GM12801 (cell line): ENCODE measurements around the gene GABRG3.

Source experiments
- TF ChIP-seq, protein P1 (sequence below): IDR thresholded peaks from one replicate; pipeline ENCODE4 v1.5.1; 2011; ENCODE audit warnings: control low read depth; ENCODE audit not compliant: insufficient read length; ENCODE audit errors: extremely low read depth

GABRG3 gene

DNA sequence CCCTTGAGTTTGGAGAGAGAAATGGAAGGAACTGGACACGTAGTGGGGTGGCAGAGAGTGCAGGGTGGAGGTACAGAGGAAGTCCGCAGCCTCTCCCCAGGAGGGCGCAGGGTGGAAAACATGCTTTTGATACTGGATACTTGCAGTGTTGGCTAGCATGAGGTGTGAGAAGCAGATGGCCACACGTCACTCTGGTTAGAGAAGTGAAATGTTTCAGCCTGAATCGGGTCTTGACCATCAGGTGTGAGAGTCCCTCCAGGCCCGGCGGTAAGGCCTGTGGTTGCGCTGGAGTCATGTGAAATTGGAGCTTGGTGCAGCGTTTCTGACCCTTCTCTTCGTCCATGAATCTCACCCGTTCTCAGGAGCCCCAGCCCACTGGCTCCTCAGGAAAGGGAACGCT is 93.1 kb downstream of the GABRG3 start:
- TF ChIP-seq, protein P1, sequence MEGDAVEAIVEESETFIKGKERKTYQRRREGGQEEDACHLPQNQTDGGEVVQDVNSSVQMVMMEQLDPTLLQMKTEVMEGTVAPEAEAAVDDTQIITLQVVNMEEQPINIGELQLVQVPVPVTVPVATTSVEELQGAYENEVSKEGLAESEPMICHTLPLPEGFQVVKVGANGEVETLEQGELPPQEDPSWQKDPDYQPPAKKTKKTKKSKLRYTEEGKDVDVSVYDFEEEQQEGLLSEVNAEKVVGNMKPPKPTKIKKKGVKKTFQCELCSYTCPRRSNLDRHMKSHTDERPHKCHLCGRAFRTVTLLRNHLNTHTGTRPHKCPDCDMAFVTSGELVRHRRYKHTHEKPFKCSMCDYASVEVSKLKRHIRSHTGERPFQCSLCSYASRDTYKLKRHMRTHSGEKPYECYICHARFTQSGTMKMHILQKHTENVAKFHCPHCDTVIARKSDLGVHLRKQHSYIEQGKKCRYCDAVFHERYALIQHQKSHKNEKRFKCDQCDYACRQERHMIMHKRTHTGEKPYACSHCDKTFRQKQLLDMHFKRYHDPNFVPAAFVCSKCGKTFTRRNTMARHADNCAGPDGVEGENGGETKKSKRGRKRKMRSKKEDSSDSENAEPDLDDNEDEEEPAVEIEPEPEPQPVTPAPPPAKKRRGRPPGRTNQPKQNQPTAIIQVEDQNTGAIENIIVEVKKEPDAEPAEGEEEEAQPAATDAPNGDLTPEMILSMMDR = no peak

DNA sequence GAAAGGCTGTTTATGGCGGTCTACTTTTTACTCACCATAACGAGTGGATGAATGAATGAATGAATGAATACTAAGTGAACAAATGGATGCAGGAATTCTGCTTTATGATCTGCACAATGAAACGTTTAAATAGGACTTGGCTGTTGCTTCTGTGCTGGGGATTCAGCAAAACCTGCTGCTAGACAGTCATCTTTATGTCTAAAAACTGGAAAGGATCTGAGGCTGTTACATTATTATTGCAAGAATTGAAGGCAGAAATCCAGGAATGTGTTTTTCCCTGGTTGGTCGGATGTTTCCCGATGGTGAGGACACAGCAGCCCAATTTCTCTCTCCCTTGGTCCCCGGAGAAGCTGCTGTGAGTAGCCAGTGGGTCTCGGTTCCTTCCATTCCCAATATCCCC is 94.2 kb downstream of the GABRG3 start:
- TF ChIP-seq, protein P1 = no peak

DNA sequence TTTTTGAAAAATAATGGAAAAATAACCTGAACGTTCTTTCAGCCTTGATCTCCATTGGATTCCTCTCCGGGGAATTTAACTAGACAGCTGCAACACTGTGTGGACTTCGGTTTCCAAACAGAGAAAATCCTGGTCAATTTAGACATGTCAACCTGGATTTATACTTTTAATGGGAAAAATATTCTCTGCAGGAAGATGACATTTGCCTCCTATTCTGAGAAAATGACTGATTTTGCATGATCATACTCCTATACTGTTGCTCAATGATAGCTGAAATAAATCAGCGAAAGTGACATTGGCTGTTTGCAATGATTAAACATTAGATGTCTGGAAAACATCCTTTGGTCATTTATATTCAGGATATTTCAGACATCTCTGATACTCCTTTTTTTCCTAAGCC is 94.8 kb downstream of the GABRG3 start:
- TF ChIP-seq, protein P1 = no peak

DNA sequence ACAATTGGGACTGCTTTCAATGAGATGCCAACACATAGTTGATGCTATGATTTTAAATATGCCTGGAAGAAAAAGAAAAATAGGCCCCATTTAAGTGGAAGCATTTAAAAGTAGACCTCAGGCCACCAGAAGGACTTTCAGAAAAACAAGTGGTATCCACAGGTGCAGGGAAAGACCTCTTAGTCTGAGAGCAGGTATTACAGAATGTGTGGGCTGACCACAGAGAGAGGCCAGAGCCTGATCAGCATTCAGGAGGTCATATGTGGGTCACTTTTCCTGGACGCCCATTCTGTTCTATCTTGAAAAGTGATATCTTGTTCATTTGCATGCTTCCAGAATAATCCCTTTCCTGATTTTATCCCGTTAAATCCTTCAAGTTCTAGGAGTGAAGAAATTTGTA is 95.5 kb downstream of the GABRG3 start:
- TF ChIP-seq, protein P1 = no peak

DNA sequence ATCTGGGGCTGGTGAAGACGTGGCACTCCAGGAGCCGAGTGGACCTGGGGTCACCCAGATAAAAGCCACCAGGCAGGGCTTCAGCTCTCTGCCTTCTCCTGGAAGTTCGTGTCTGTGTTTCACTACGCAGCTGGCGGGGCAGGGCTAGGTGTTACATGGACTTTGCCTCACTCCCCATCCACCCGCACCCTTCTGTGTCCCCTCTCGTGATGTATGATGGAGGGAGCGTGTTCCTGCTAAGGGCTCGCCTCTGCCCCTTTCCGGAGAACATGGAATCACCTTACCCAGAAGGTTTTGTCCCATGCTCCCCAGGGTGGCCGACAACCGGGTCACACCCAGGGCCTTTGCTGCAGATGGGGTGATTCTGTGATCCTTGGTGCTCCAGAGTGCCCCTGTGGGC is 96.2 kb downstream of the GABRG3 start:
- TF ChIP-seq, protein P1 = no peak

DNA sequence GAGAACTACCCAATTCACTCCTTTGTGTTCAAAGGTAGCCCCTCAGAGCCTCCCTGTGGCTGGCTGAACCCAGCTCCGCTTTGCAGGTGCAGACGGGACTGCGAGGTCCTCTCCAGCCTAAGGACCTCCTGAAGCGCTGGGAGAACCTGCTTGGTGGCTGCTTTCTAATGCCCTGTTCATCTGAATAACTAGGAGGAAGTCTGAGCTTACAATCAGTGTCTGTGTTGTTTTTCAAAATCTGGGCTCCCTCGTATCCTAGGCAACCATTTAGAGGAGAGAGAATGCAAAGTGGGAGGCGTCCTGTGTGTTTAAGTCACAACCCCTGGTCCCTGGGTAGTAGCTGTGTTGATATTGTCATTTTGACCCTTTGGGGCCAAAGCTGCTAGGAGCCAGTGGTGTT is 99.9 kb downstream of the GABRG3 start:
- TF ChIP-seq, protein P1 = no peak

DNA sequence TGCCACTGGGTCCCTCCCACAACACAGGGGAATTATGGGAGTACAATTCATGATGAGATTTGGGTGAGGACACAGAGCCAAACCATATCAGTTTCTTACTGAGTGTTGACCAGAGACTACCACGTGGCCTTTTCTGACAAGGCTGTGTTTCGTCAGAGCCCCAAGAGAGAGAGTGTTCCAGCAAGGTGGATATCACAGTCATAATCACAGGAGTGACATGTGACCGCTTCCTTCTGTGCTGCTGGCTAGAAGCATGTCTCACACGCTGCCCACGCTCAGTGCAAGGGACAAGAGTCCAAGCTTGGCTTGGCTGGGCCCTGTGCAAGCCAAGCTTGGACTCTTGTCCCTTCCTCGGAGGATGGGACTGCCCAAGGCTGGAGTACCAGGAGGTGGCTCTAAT is 103.2 kb downstream of the GABRG3 start:
- TF ChIP-seq, protein P1 = no peak

DNA sequence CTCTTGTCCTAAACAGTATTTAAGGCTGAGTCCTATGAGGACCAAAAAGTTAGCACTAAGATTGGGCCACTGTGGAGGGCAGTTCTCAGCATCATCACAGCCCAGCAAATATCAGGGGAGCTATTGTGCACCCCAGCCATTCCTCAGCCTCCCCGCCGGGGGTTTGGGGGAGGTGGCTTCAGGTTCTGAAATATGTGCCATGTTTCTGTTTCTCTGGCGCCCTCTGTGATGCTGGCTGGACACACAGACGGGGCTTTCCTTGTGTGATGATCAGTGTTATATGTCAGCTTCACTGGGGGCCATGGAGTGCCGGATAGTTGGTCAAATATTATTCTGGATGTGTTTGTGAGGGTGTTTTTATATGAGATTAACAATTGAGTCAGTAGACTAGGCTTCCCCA is 106.8 kb downstream of the GABRG3 start:
- TF ChIP-seq, protein P1 = no peak
